GM18951 (cell line): Measurements from ENCODE around the gene SPI1.

Experiments used
- POLR2A ChIP-seq: IDR thresholded peaks from 4 replicates; pipeline ENCODE4 v1.6.1; 2011; ENCODE audit warnings: mild to moderate bottlenecking; ENCODE audit not compliant: insufficient read length, insufficient read depth; ENCODE audit errors: extremely low read depth
- in situ Hi-C: fragments of 300-500 bp; cut with MboI; formaldehyde crosslinking; loops from one replicate; pipeline ENCODE4 v1.12.0; 2022; ENCODE audit warnings: low sequenced_read_pairs, mixed read lengths, inconsistent platforms; ENCODE audit not compliant: unreplicated experiment

The SPI1 gene

GRCh38 chr11:47411884-47412746 is 33.8 kb upstream of the SPI1 start:
- in situ Hi-C loops, result no loop called here
- TF ChIP-seq POLR2A, result no peak

- TF ChIP-seq POLR2A, result no peak
- in situ Hi-C loops, result no loop called here
Observed at GRCh38 chr11:47410370-47411264, 32.3 kb upstream of the SPI1 start.

- in situ Hi-C loops, result no loop called here
- TF ChIP-seq POLR2A, result no peak
Observed at GRCh38 chr11:47409440-47410369, 31.4 kb upstream of the SPI1 start.

GRCh38 chr11:47408598-47409439 is 30.5 kb upstream of the SPI1 start:
- in situ Hi-C loops, result no loop called here
- TF ChIP-seq POLR2A, result no peak

- in situ Hi-C loops, result no loop called here
- TF ChIP-seq POLR2A, result peak; percentile 80
Observed at GRCh38 chr11:47407746-47408590, 29.6 kb upstream of the SPI1 start, which contains the start of gene SLC39A13. TSS of gene SLC39A13 (plus strand) at chr11:47408590. CDS start at chr11:47410095, 1,505 bp downstream.

GRCh38 chr11:47406896-47407745 is 28.8 kb upstream of the SPI1 start:
- no peak for TF ChIP-seq POLR2A
- in situ Hi-C loops, result no loop called here

GRCh38 chr11:47403571-47403970 is 25.2 kb upstream of the SPI1 start:
- in situ Hi-C loops, result no loop called here

GRCh38 chr11:47403135-47403534 is 24.8 kb upstream of the SPI1 start:
- in situ Hi-C loops, result no loop called here
- TF ChIP-seq POLR2A, result no peak

More at GRCh38 chr11:47403571-47403970, 25.2 kb upstream of the SPI1 start:
- no peak for TF ChIP-seq POLR2A

GRCh38 chr11:47400768-47401279 is 22.5 kb upstream of the SPI1 start:
- in situ Hi-C loops, result no loop called here
- TF ChIP-seq POLR2A, result peak; percentile 40

- in situ Hi-C loops, result no loop called here
- TF ChIP-seq POLR2A, result peak; percentile 61
Observed at GRCh38 chr11:47399860-47400767, 21.8 kb upstream of the SPI1 start.
